GM18520 (cell line): ENCODE data around the gene FMNL2.

Experiments
- ATAC-seq: cut with Tn5 transposase; IDR thresholded peaks from one replicate; pipeline ENCODE4 v1.9.1; 2021; ENCODE audit not compliant: unreplicated experiment

The FMNL2 gene

GRCh38 chr2:152400607-152401214, 65.7 kb downstream of the FMNL2 start:
- no peak for ATAC-seq

- no peak for ATAC-seq
Observed at GRCh38 chr2:152402780-152403759, 68.1 kb downstream of the FMNL2 start.

GRCh38 chr2:152405206-152406118, 70.5 kb downstream of the FMNL2 start:
- ATAC-seq, result peak; percentile 15

DNA sequence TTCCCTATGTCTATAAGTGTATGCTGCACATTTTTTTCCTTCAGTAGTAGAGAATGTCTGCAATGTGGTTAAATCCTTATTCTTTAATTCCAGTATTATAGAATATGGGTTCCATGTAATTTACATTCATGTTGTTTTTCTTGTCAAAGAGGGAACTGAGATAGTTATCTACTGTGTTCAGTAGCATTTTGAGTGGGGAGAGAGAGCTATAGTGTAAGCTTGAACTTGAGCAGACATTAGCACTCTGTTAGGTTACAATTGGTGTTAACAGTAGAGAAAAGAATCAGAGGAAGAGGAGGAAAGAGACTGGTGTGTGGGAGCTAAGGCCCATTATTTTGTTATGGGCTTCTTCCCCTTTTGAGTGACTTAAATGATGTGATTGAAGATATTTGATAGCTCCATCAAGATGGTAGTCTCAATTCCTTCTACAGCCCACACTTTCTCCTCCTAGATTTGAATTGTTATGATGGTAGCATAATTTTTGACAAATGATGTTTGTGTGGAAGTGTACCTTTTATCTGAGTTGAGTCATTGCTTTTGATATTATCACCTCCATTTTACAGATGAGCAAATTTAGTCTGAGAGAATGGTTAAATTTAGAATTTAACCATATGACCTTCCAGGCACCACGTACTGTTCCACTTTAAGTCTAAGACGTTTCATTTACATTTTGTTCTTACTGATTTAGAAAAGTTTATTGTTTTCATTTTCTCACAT, 71.3 kb downstream of the FMNL2 start:
- peak; percentile 28 for ATAC-seq

DNA sequence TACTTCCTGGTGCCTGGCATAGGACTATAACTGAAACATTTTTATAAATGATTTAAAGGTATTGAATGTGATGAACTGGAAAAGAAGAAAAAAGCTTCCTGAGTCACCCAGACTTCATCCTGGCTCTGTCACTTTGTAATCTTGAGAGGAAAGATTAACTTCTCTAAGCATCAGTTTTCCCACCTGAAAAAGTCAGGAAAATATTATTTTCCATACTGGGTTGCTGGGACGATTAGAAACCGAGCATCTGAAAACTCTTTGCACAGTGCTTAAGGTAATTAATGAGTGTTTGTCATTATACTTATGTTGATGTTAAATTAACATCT, 71.8 kb downstream of the FMNL2 start:
- no peak for ATAC-seq

- peak; percentile 84 for ATAC-seq
Observed at GRCh38 chr2:152407204-152407721, 72.3 kb downstream of the FMNL2 start.

DNA sequence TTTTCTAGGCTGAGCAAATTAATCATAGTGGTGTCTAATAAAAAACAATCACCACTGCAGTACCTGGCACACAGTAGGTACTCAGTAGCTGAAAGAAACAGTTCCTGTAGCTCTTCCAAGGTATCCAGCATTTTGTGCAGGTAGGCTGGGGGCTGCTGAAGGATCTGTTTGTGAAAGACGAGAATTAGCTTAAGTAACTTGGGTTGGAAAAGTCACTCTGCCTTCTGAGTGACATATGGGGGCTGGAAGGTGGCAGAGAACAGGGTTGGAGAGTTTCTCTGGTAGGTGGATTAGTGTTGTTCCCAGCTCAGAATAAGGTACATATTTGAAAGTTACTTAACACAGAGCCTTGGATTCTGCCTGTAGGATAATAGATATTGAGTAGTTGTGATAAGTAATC, 72.8 kb downstream of the FMNL2 start:
- no peak for ATAC-seq

GRCh38 chr2:152408254-152408653, 73.3 kb downstream of the FMNL2 start:
- no peak for ATAC-seq

- ATAC-seq, result no peak
Observed at GRCh38 chr2:152409386-152410164, 74.6 kb downstream of the FMNL2 start.

DNA sequence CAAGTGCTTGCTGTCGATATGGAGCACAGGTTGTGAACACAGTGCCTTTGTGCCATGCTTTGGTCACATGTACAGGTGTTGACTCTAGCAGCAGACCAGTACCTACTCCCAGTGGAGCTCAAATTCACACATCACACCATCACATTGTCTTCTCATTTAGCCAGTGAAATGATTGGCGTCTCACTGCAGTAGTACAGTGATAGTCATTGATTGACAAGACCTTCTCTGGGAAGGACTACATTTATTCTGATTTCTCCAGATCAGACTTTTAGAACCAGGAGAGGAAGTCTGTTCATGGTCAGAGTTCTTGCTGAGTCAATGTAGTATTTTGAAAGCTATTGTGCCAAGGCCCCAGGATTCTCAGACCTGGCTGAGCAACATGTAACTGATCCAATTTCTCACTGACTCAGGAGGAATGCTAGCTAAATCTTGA, 75.2 kb downstream of the FMNL2 start:
- no peak for ATAC-seq

DNA sequence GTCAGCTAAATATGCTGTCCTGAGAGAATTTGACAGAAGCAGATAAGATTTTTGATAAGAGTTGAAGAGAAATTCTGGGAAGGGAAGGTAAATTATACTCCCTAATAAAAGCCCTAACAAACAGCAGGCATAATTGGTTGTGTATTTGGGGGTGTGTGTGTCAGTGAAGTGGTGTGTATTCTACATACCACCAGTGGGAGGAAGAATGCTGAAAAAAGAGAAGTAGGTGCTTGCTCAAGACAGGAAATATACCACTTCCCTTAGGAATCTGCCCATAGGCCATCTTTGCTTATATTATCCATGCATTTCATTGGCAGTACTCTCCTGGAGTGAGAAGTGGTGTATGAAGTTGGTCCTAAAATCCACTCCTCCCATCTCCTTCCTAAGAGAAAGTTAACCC, 76.2 kb downstream of the FMNL2 start:
- ATAC-seq, result no peak

- no peak for ATAC-seq
Observed at GRCh38 chr2:152413228-152414030, 78.5 kb downstream of the FMNL2 start.

DNA sequence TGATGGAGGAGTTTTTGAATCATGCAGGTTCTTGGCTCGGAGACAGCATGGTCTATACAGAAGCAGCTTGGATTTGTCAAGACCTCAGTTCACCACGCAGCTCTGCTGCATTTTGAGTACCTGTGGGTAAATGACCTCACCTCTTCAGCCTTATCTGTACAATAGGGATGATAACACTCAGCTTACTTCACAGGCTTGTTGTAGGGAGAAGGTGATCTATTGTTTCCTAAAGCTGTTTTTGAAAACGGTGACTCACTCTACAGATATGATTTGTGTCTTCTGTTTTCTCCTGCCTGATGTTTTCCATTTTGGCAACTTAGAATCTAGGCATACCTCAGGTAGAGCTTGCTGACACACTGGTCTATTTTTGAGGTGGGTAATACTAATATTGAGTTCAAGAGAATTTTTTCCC, 80.3 kb downstream of the FMNL2 start:
- no peak for ATAC-seq

DNA sequence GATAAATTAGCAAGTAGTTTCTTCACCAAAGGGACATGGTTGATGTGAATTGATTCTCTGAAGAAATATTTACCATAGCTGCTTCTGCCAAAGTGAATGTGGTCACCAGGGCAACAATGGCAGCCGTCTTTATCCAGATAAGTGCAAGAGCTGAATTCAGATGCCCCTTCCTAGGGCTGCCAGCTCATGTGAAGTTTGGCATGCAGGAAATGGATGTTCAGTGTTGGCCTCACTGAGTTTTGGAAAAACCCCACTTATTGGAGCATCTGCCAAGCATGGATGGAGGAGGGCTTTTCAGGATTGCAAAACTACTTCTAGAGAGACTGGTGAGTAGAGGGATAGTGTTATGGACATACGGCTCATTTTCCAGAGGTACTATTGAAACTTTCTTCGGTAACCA, 80.8 kb downstream of the FMNL2 start:
- no peak for ATAC-seq

- no peak for ATAC-seq
Observed at GRCh38 chr2:152418688-152419087, 83.7 kb downstream of the FMNL2 start.

- ATAC-seq, result no peak
Observed at GRCh38 chr2:152419944-152420343, 85.0 kb downstream of the FMNL2 start.

DNA sequence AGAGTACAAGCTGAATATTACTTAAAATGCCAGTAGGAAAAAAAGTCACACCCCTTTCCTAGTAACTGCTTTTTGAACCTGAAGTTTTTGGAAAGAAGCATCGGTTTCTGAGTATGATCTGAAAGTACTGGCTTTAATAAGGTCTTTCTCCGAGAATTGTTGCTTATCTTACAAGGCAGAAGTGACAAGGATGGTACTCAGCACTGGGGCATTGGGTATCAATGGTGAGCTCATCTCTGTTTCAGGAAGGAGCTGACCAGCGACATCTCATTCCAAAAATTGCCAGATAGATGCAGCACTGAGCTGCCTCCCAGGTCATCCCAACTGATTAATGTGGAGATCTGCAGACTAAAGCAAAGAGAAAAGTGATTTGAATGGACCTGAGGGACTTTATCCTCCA, 85.4 kb downstream of the FMNL2 start:
- no peak for ATAC-seq

DNA sequence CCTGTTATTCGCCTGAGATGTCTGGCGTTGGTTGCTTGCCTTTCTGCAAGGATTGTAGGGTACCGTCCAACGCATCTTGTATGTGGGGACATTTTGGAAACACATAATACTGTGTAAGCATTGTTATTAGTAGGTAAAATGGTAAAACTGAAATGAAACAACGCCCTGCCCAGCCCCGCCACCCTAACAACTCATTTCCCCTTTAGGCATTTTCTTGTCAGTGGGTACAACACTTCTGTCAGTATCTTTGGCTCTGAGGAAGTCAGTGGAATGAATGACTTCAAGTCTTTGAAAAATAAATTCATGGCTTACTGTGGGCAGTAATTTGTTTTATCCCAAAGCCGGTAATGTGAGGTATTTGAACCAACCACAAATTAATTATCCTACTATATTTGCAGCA, 86.0 kb downstream of the FMNL2 start:
- ATAC-seq, result no peak
